ENCODE data around the gene TLE1. TPM values are rescaled to one million over a fixed set of nuclear protein-coding genes. Genes with fewer than 3 reads are reported as not detected.
"Not testable (repeated sequence)": the region's sequence is repeated elsewhere in the genome, so short reads cannot be mapped to it uniquely, and the experiment has no call there.

Gene TLE1
- total RNA-seq, 1 donor from 2014 or later = 10.2 TPM

- intact Hi-C loops (cut with micrococcal nuclease); ATAC-seq; DNase-seq: not testable (repeated sequence)
Measured at GRCh38 chr9:81595293-81595692, 94.1 kb downstream of the TLE1 start.

- intact Hi-C loops (cut with micrococcal nuclease) = no loop called here
- ATAC-seq (no peak), DNase-seq (no peak)
Measured at GRCh38 chr9:81594415-81594814, 94.9 kb downstream of the TLE1 start.

- ATAC-seq (peak; percentile 75), DNase-seq (peak; percentile 52)
- intact Hi-C loops (cut with micrococcal nuclease) = no loop called here
Measured at GRCh38 chr9:81592887-81593266, 96.5 kb downstream of the TLE1 start.

GRCh38 chr9:81591791-81592190, 97.6 kb downstream of the TLE1 start:
- intact Hi-C loops (cut with micrococcal nuclease) = no loop called here
- ATAC-seq = no peak
- DNase-seq = no peak

DNA sequence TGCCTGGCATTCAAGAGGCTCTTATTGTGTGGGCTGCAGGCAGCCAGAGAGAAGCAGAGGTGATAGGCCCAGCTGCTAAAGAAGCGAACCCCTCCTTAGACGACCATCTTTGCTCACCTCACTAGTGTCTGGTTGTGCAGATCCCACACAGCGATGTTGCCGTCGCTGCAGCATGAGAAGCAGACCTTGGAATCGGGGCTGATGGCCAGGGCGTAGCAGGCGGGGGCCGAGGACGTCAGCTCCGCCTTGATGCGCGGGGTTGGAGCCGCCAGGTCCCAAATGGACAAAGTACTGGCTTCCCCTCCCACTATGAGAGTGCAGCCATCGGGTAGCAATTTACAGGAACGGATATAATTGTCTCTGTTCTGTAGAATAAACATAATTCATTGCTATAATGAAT, 98.7 kb downstream of the TLE1 start:
- DNase-seq (no peak), ATAC-seq (no peak)
- intact Hi-C loops (cut with micrococcal nuclease) = no loop called here

GRCh38 chr9:81589819-81590218, 99.5 kb downstream of the TLE1 start:
- intact Hi-C loops (cut with micrococcal nuclease) = no loop called here
- no peak for ATAC-seq

GRCh38 chr9:81589392-81589791, 100.0 kb downstream of the TLE1 start:
- ATAC-seq (no peak), DNase-seq (no peak)
- intact Hi-C loops (cut with micrococcal nuclease) = no loop called here

More at GRCh38 chr9:81589819-81590218, 99.5 kb downstream of the TLE1 start:
- DNase-seq = no peak

GRCh38 chr9:81588148-81588871, 101.0 kb downstream of the TLE1 start:
- peak; percentile 60 for ATAC-seq
- intact Hi-C loops (cut with micrococcal nuclease) = no loop called here
- DNase-seq = no peak

- ATAC-seq (no peak), DNase-seq (no peak)
- intact Hi-C loops (cut with micrococcal nuclease) = no loop called here
Measured at GRCh38 chr9:81586786-81587185, 102.6 kb downstream of the TLE1 start.

DNA sequence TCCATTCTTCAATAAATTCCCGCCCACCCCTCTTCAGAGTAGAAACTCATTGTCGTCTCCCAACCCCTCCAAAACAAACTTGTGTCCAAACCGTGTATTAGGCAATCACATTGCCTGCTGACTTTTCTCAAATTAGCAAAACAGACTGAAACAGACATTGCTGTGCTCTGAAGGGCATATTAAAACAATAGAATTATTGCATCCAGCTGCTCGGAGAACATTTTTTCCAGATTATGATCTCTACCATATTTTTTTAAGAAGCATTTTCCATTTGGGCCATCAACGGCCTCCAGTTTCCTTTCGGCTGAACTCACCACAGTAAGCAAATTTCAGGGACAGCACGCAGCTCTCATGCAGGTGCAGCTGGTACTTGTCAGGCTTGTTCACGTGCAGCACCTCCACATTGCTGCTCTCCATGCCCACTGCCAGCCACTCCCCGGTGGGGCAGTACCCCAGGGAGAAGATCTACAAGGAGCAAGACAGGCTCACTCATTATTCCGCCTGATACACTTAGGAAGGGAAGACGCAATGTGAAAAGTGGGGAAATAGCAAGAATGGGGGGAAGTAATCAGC, 104.1 kb downstream of the TLE1 start:
- ATAC-seq (no peak), DNase-seq (no peak)
- intact Hi-C loops (cut with micrococcal nuclease) = no loop called here

- DNase-seq (no peak), ATAC-seq (no peak)
- intact Hi-C loops (cut with micrococcal nuclease) = no loop called here
Measured at GRCh38 chr9:81584099-81584498, 105.2 kb downstream of the TLE1 start.

- DNase-seq = no peak
- ATAC-seq = no peak
- intact Hi-C loops (cut with micrococcal nuclease) = no loop called here
Measured at GRCh38 chr9:81581986-81582385, 107.4 kb downstream of the TLE1 start.

- DNase-seq (no peak), ATAC-seq (no peak)
- intact Hi-C loops (cut with micrococcal nuclease) = no loop called here
Measured at GRCh38 chr9:81579381-81579780, 110.0 kb downstream of the TLE1 start.

DNA sequence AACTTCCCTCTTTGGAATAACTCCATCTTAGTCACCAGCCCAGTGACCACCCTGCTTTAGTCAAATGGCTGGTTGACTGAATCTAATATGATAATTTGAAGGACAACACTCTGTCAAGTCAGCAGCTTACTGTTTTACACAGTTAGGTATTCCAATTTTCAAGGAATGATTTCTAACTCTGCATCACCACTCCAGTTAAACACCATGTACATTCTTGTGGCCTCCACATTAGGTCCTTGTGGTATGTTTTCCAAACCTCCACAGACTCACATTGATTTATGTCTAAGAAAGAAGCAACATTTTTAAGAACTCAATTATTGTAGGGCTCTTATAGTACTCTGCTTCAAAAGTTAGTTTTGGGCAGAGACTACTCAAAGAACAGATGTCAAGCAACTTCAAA, 110.7 kb downstream of the TLE1 start:
- ATAC-seq = no peak
- intact Hi-C loops (cut with micrococcal nuclease) = no loop called here
- no peak for DNase-seq

- DNase-seq = no peak
- no peak for ATAC-seq
- intact Hi-C loops (cut with micrococcal nuclease) = no loop called here
Measured at GRCh38 chr9:81575956-81576355, 113.4 kb downstream of the TLE1 start.

DNA sequence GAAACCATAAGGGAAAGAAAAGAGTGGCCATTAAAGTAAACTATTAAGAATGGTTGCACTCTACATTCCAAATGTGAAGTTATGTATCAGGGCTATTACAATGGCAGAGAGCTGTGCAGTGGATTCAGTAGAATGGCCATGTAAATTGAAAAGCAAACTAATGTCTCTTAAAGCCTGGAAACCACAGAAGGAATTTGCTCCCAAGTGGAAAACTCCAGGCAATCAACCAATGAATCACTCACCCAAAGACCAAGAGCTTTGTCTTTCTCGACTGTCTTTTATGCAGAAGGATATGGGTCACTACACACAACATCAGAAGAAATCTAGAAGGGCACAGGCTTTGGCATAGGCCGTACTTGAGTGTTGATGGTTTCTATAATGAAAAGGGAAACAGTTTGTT, 114.9 kb downstream of the TLE1 start:
- DNase-seq (no peak), ATAC-seq (no peak)
- intact Hi-C loops (cut with micrococcal nuclease) = no loop called here

- DNase-seq (no peak), ATAC-seq (no peak)
- intact Hi-C loops (cut with micrococcal nuclease) = no loop called here
Measured at GRCh38 chr9:81573415-81574321, 115.7 kb downstream of the TLE1 start.

DNA sequence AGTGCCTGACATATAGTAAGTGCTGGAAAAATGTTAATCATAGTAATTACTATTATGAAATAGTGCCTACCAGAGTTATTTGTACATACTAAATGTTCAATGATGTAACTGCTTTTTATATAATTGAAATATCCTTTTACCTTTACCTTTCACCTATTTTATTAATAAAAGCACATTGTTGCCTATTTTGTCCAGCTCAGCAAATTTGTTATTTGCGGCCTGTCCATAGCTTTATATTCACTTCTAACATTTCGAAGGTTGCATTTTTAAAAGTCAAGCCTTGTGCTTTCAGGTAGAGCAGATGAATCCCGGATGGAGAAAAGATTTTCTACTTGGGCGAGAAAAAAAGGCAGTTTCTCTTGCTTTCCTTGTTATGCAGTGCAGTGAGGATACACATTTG, 119.3 kb downstream of the TLE1 start:
- intact Hi-C loops (cut with micrococcal nuclease) = no loop called here
- no peak for DNase-seq
- no peak for ATAC-seq

DNA sequence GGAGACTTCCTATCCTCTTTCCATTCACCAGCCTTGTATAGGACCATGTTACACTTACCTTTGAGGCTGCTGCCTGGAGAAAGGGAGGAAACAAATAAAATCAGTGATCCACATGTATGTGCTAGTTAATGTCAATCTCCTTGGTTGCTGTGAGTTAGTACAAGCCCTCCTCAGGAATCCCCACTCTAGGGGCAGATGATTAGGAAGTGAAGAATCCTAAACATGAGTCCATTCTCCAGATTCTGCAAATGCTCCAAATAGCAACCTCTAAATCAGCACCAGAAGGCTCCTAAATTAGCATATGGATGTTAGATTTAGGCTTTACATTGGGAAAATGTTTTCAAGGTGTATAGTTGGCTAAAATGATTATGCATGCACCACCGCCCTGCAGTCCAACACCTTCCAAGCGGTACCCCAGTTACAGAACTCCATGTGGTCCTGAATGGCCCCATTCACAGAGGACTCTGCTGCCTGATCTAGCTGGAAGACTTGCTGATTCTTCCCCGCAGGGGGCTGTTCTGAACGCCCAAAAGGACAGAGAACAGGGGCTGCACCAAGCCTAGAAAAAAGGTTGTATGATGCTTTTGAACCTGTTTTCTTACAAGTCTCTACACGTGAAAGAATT, 123.2 kb downstream of the TLE1 start:
- intact Hi-C loops (cut with micrococcal nuclease) = no loop called here

DNA sequence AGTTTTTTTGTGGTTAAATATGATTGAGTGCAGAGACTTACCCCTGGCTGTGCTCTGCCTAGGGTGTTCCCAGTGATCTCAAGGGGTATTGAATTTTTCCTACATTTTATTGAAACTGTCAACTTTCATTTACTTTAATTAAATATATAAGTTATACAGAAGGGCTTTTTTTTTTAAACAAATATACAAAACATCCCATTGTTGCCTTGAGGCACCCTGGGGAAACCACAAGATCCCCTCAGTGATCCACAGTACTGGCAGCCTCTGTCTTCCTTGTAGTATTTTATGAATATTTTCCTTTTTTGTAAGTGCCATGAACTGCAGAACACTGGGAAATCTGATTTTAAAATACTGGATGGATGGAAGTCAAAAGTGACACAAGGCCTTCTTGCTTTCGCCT, 123.7 kb downstream of the TLE1 start:
- intact Hi-C loops (cut with micrococcal nuclease) = no loop called here
- ATAC-seq (no peak), DNase-seq (no peak)

More for the DNA sequence above, 123.2 kb downstream of the TLE1 start:
- ATAC-seq = no peak
- no peak for DNase-seq

Measured in left ventricle myocardium superior (tissue), 1 donor.